Muscle of leg (tissue), 11 donors: Measurements from ENCODE around the gene RPTOR. TPM values are rescaled to one million over a fixed set of nuclear protein-coding genes. Genes with fewer than 3 reads are reported as not detected.

ENCODE experiments used
- DNase-seq: peaks from one replicate; pipeline ENCODE4 v3.0.0; 2013
- H3K27ac ChIP-seq: one replicate; pipeline ENCODE4 v1.5.1; 2013; ENCODE audit warnings: mild to moderate bottlenecking, low read length, control low read depth
- H3K27me3 ChIP-seq: one replicate; pipeline ENCODE4 v1.6.1; 2013; ENCODE audit warnings: low read length; ENCODE audit not compliant: control insufficient read depth, insufficient read depth
- H3K36me3 ChIP-seq: one replicate; pipeline ENCODE4 v1.6.1; 2013; ENCODE audit warnings: low read length; ENCODE audit not compliant: control insufficient read depth, insufficient read depth
- H3K4me1 ChIP-seq: one replicate; pipeline ENCODE4 v1.6.1; 2013; ENCODE audit warnings: low read length; ENCODE audit not compliant: control insufficient read depth, insufficient read depth
- H3K4me3 ChIP-seq: one replicate; pipeline ENCODE4 v1.5.1; 2013; ENCODE audit warnings: low read length, control low read depth
- H3K9me3 ChIP-seq: replicated peaks from 2 replicates; pipeline ENCODE4 v1.6.1; 2013; ENCODE audit warnings: low read depth, low read length; ENCODE audit not compliant: control insufficient read depth
- WGBS: methylation state at CpG from one replicate; pipeline ENCODE4 v1.1.5; 2013; ENCODE audit warnings: missing lambda C conversion rate; ENCODE audit not compliant: insufficient coverage; 5-methylcytosine and 5-hydroxymethylcytosine counted together
- polyA plus RNA-seq, 8 donors: library from polyadenylated mRNA; unstranded; fragments of 120-200 nt; gene quantifications; one replicate each; pipeline versions ENCODE4 v1.2.1 to v1.2.3, GENCODE V29; 2013; ENCODE audit warnings: inconsistent platforms in 1 of 8, low replicate concordance in 1 of 8; ENCODE audit not compliant: insufficient read length in 8 of 8, insufficient read depth in 1 of 8
- total RNA-seq: library from RNA; stranded (reverse); fragments of 120-200 nt; gene quantifications from one replicate; pipeline ENCODE4 v1.2.4, GENCODE V29; 2013

The RPTOR gene
- total and polyA plus RNA-seq, 9 donors = 17.3 to 23.7 (median 20.0) TPM

GRCh38 chr17:80957461-80957941 is 412.9 kb downstream of the RPTOR start:
- peaks cover 41% of the 10 kb centered on the region for H3K4me1 ChIP-seq
- WGBS = 98% methylated on average over 12 of the region's 12 CpGs

GRCh38 chr17:80959330-80960036 is 414.8 kb downstream of the RPTOR start:
- H3K27me3 ChIP-seq = no peaks in the 10 kb centered on the region
- H3K4me3 ChIP-seq = peak overlapping the region; percentile 30
- WGBS = 17% methylated on average over 22 of the region's 23 CpGs
- H3K4me1 ChIP-seq = peaks cover 56% of the 10 kb centered on the region
- no peaks in the 10 kb centered on the region for H3K9me3 ChIP-seq
- H3K27ac ChIP-seq = peak overlapping the region; percentile 93
- H3K36me3 ChIP-seq = peaks cover 5% of the 10 kb centered on the region
- peak; percentile 97 for DNase-seq

More at GRCh38 chr17:80957461-80957941, 412.9 kb downstream of the RPTOR start:
- H3K9me3 ChIP-seq = no peaks in the 10 kb centered on the region
- H3K27ac ChIP-seq = no peak overlapping the region
- no peak for DNase-seq
- peaks cover 4% of the 10 kb centered on the region for H3K36me3 ChIP-seq
- H3K4me3 ChIP-seq = no peak overlapping the region
- H3K27me3 ChIP-seq = no peaks in the 10 kb centered on the region

- Histone ChIP-seq H3K27me3 (no peaks in the 10 kb centered on the region), H3K27ac (peak overlapping the region; percentile 93), H3K36me3 (peaks cover 12% of the 10 kb centered on the region), H3K4me3 (peak overlapping the region; percentile 30), H3K4me1 (peaks cover 64% of the 10 kb centered on the region), H3K9me3 (no peaks in the 10 kb centered on the region)
- no peak for DNase-seq
- WGBS = 68% methylated on average over 20 of the region's 24 CpGs
These were observed 415.6 kb downstream of the RPTOR start for GRCh38 chr17:80960037-80960796.

- no peak for DNase-seq
These were observed 416.3 kb downstream of the RPTOR start for GRCh38 chr17:80960797-80961452.

GRCh38 chr17:80961541-80962330 is 417.1 kb downstream of the RPTOR start:
- Histone ChIP-seq H3K27me3 (no peaks in the 10 kb centered on the region), H3K9me3 (no peaks in the 10 kb centered on the region), H3K4me3 (no peak overlapping the region), H3K27ac (peak overlapping the region; percentile 93), H3K4me1 (peaks cover 73% of the 10 kb centered on the region), H3K36me3 (peaks cover 18% of the 10 kb centered on the region)
- DNase-seq = peak; percentile 80
- WGBS = 51% methylated on average over 14 of the region's 21 CpGs

More at GRCh38 chr17:80960797-80961452, 416.3 kb downstream of the RPTOR start:
- no peaks in the 10 kb centered on the region for H3K9me3 ChIP-seq
- peaks cover 18% of the 10 kb centered on the region for H3K36me3 ChIP-seq
- WGBS = 76% methylated on average over 25 of the region's 31 CpGs
- H3K27ac ChIP-seq = peak overlapping the region; percentile 93
- no peaks in the 10 kb centered on the region for H3K27me3 ChIP-seq
- peaks cover 70% of the 10 kb centered on the region for H3K4me1 ChIP-seq
- peak overlapping the region; percentile 30 for H3K4me3 ChIP-seq

- Histone ChIP-seq H3K36me3 (peaks cover 18% of the 10 kb centered on the region), H3K9me3 (no peaks in the 10 kb centered on the region), H3K27me3 (no peaks in the 10 kb centered on the region), H3K4me3 (no peak overlapping the region), H3K4me1 (peaks cover 80% of the 10 kb centered on the region), H3K27ac (peak overlapping the region; percentile 93)
- WGBS = 77% methylated on average over 16 of the region's 41 CpGs
- DNase-seq = no peak
These were observed 418.0 kb downstream of the RPTOR start for GRCh38 chr17:80962356-80963329.

- WGBS = 84% methylated on average over 47 of the region's 49 CpGs
- no peak overlapping the region for H3K27ac ChIP-seq
- no peaks in the 10 kb centered on the region for H3K27me3 ChIP-seq
- no peak for DNase-seq
- peaks cover 18% of the 10 kb centered on the region for H3K36me3 ChIP-seq
- H3K4me1 ChIP-seq = peaks cover 88% of the 10 kb centered on the region
- no peaks in the 10 kb centered on the region for H3K9me3 ChIP-seq
- no peak overlapping the region for H3K4me3 ChIP-seq
These were observed 419.3 kb downstream of the RPTOR start for GRCh38 chr17:80963812-80964543.

GRCh38 chr17:80964544-80964856 is 419.9 kb downstream of the RPTOR start:
- H3K36me3 ChIP-seq = peaks cover 18% of the 10 kb centered on the region
- WGBS = 80% methylated on average over 10 of the region's 14 CpGs
- DNase-seq = no peak
- no peaks in the 10 kb centered on the region for H3K9me3 ChIP-seq
- no peak overlapping the region for H3K4me3 ChIP-seq
- H3K27ac ChIP-seq = no peak overlapping the region
- peaks cover 2% of the 10 kb centered on the region for H3K27me3 ChIP-seq
- H3K4me1 ChIP-seq = peaks cover 88% of the 10 kb centered on the region
